Activated CD4-positive, alpha-beta memory T cell treated with anti-CD3 and anti-CD28 coated beads, Interleukin-2, amount 10 ng/mL, durations not matched to agents 7 days and 5 days (primary cell): ENCODE data around the gene MIB1. TPM values are rescaled to one million over a fixed set of nuclear protein-coding genes. Genes with fewer than 3 reads are reported as not detected.

Experiments
- CTCF ChIA-PET: fragments of 350-600 bp; sonication (Branson Sonifier 250); formaldehyde crosslinking; loops from one replicate; lab custom pipeline; 2021; ENCODE audit warnings: antibody characterized with exemption, inconsistent platforms; lab: Charles Lee
- POLR2A ChIA-PET: fragments of 350-600 bp; sonication (Branson Sonifier 250); formaldehyde crosslinking; loops from one replicate; lab custom pipeline; 2021; ENCODE audit warnings: antibody characterized with exemption; lab: Charles Lee
- DNase-seq: peaks from one replicate; pipeline ENCODE4 v3.0.0-alpha.2; 2020
- H3K27ac Mint-ChIP-seq: one replicate; pipeline ENCODE4 v1.8.0; 2021; ENCODE audit warnings: mild to moderate bottlenecking, mixed read lengths
- H3K27me3 Mint-ChIP-seq: one replicate; pipeline ENCODE4 v1.8.0; 2021; ENCODE audit warnings: mixed read lengths
- H3K36me3 Mint-ChIP-seq: one replicate; pipeline ENCODE4 v1.8.0; 2021; ENCODE audit warnings: low read depth, mixed read lengths
- H3K4me1 Mint-ChIP-seq: one replicate; pipeline ENCODE4 v1.8.0; 2021; ENCODE audit warnings: mixed read lengths
- H3K4me3 Mint-ChIP-seq: one replicate; pipeline ENCODE4 v1.8.0; 2021; ENCODE audit warnings: mild to moderate bottlenecking, mixed read lengths
- H3K9me3 Mint-ChIP-seq: one replicate; pipeline ENCODE4 v1.8.0; 2021; ENCODE audit warnings: mixed read lengths
- total RNA-seq, 2 experiments: library from RNA; stranded (reverse); gene quantifications; one replicate each; pipeline ENCODE4 v1.2.3, GENCODE V29; 2021

The MIB1 gene
- total RNA-seq, 2 experiments from 2014 or later: 57.8 to 58.3 TPM

DNA sequence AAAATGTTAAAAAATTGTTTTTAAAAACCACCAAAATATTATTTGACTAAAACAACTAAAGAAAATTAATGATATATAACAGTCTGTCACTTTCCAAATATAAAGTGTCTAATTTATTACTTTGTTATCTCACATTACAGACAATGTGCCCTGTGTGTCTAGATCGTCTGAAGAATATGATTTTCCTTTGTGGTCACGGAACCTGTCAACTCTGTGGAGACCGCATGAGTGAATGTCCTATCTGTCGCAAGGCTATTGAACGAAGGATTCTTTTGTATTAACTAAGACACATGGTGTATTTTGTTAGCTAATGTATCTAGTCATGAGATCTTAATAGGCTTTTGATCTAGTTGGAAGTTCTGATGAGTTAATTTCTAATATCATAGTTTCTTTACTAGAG, 123.8 kb downstream of the MIB1 start:
- Mint-ChIP-seq H3K9me3 (no peaks in the 10 kb centered on the region), H3K27me3 (no peaks in the 10 kb centered on the region), H3K36me3 (peaks cover 36% of the 10 kb centered on the region), H3K27ac (no peak overlapping the region), H3K4me3 (no peak overlapping the region), H3K4me1 (no peaks in the 10 kb centered on the region)
- ChIA-PET POLR2A (no interaction called here), CTCF (no interaction called here)
- no peak for DNase-seq

DNA sequence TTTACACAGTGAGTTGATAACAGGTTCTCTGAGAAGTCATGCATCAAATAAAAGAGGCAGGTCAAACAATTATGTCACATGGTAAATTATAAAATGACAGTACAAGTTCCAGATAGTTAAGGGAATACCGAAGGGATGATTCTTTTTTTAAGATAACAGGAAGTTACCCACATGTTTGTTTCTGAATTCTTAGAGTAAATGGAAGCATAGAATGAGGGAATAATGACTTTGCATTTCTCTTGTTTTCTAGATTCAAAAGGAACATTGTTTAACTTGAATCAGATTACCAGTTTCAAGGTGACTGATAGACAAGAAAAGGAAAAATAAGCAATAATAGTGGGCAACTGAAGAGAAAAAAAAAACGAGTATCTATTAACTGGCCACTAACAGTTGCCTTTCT, 124.5 kb downstream of the MIB1 start:
- CTCF ChIA-PET: no interaction called here
- Mint-ChIP-seq H3K9me3 (no peaks in the 10 kb centered on the region), H3K27me3 (no peaks in the 10 kb centered on the region), H3K4me3 (no peak overlapping the region), H3K4me1 (no peaks in the 10 kb centered on the region), H3K27ac (no peak overlapping the region), H3K36me3 (peaks cover 32% of the 10 kb centered on the region)
- POLR2A ChIA-PET: no interaction called here
- DNase-seq: no peak

DNA sequence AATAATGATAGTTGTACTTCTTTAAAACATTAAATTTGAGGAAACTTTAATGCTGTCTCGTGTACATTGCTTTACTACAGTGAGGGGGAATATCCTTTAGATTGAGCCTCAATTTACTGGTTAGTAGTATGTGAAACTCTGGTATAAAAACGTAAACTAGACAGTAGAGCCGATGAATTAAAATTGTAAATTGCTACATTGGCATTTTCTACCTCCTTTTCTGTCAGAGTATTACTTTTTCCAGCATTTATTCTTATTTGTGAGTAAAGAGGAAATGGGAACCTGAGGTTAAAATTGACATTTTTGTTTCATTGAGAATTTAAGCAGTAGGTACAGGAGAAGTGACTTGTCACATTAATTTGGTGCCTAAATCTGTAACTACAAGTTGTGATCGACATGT, 128.2 kb downstream of the MIB1 start:
- peaks cover 2% of the 10 kb centered on the region for H3K9me3 Mint-ChIP-seq
- no peaks in the 10 kb centered on the region for H3K27me3 Mint-ChIP-seq
- no peak overlapping the region for H3K27ac Mint-ChIP-seq
- ChIA-PET POLR2A (no interaction called here), CTCF (no interaction called here)
- no peak for DNase-seq
- no peaks in the 10 kb centered on the region for H3K4me1 Mint-ChIP-seq
- H3K4me3 Mint-ChIP-seq: no peak overlapping the region
- H3K36me3 Mint-ChIP-seq: peaks cover 24% of the 10 kb centered on the region

DNA sequence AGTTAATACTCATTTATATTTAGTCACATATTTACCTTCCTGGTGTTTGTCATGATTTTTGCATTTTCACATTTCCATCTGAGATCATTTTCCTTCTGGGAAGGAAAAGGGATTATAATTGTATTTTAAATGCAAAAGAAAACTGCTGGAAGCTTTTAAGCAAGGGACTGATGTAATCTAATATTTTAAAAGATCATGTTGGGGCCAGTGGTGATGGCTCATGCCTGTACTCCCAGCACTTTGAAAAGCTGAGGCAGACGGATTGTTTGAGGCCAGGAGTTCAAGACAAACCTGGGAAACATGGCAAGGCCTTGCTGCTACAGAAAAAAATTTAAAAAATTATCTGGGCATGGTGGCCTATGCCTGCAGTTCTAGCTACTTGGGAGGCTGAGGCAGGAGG, 149.0 kb downstream of the MIB1 start:
- CTCF ChIA-PET: no interaction called here
- Mint-ChIP-seq H3K27ac (no peak overlapping the region), H3K4me3 (no peak overlapping the region), H3K9me3 (no peaks in the 10 kb centered on the region), H3K27me3 (peaks cover 10% of the 10 kb centered on the region), H3K36me3 (no peaks in the 10 kb centered on the region), H3K4me1 (no peaks in the 10 kb centered on the region)
- no peak for DNase-seq
- POLR2A ChIA-PET: no interaction called here

DNA sequence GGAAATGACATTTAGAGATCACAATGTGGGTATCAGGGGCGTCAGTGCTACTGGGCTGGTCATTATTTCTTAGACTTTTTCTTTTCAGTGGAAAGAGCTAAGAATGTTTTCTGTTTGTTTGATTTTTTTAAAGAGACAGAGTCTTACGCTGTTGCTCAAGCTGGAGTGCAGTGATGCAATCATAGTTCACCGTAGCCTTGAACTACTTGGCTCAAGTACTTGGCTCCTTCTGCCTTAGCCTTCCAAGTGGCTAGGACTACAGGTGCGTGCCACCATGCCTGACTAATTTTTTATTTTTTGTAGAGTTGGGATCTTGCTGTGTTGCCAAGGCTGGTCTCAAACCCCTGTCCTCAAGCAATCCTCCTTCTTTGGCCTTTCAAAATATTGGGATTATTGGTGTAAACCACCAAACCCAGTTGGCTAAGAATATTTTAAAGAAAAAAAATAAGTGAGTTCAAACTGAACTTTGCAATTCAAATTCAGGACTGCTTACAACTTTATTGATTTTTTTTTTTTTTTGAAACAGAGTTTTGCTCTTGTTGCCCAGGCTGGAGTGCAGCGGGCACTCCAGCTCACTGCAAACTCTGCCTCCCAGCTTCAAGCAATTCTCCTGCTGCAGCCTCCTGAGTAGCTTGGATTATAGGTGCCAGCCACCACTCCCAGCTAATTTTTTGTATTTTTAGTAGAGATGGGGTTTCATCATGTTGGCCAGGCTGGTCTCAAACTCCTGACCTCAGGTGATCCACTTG, 154.2 kb downstream of the MIB1 start:
- DNase-seq: no peak
- no peaks in the 10 kb centered on the region for H3K36me3 Mint-ChIP-seq
- CTCF ChIA-PET: no interaction called here
- no peaks in the 10 kb centered on the region for H3K9me3 Mint-ChIP-seq
- H3K4me3 Mint-ChIP-seq: no peak overlapping the region
- H3K27me3 Mint-ChIP-seq: peaks cover 13% of the 10 kb centered on the region
- H3K27ac Mint-ChIP-seq: no peak overlapping the region
- POLR2A ChIA-PET: no interaction called here
- H3K4me1 Mint-ChIP-seq: peaks cover 7% of the 10 kb centered on the region

- no peak overlapping the region for H3K4me3 Mint-ChIP-seq
- no peak overlapping the region for H3K27ac Mint-ChIP-seq
- no peak for DNase-seq
- no peaks in the 10 kb centered on the region for H3K9me3 Mint-ChIP-seq
- H3K27me3 Mint-ChIP-seq: peaks cover 6% of the 10 kb centered on the region
- no peaks in the 10 kb centered on the region for H3K36me3 Mint-ChIP-seq
- peaks cover 7% of the 10 kb centered on the region for H3K4me1 Mint-ChIP-seq
- ChIA-PET POLR2A (no interaction called here), CTCF (no interaction called here)
Measured at GRCh38 chr18:21896732-21897336, 156.2 kb downstream of the MIB1 start.

DNA sequence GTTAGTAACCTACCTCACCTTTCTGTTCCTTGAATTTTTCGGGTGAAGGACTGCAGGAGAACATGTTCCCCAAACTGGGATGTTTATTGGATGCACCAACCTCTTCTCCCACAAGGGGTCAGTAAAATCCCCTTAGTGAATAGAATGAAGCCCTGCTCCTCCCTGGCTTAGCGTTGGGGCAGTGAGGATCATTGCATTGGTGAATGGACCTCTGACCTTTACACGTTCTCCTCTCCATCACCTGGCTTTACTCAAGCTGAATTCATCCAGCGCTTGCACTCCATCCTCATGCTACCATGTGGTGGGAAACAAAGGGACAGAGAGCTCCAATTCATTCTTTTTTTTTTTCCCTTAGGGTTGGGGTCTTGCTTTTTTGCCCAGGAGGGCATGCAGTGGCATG, 157.2 kb downstream of the MIB1 start:
- peaks cover 6% of the 10 kb centered on the region for H3K27me3 Mint-ChIP-seq
- no peak overlapping the region for H3K27ac Mint-ChIP-seq
- ChIA-PET POLR2A (no interaction called here), CTCF (interaction anchor here (0.8 kb wide), 1 partner anchor 150 kb away, joined by 3 read pairs; no protein-coding TSS in a partner anchor)
- peaks cover 7% of the 10 kb centered on the region for H3K4me1 Mint-ChIP-seq
- no peaks in the 10 kb centered on the region for H3K9me3 Mint-ChIP-seq
- no peak for DNase-seq
- no peaks in the 10 kb centered on the region for H3K36me3 Mint-ChIP-seq
- no peak overlapping the region for H3K4me3 Mint-ChIP-seq

DNA sequence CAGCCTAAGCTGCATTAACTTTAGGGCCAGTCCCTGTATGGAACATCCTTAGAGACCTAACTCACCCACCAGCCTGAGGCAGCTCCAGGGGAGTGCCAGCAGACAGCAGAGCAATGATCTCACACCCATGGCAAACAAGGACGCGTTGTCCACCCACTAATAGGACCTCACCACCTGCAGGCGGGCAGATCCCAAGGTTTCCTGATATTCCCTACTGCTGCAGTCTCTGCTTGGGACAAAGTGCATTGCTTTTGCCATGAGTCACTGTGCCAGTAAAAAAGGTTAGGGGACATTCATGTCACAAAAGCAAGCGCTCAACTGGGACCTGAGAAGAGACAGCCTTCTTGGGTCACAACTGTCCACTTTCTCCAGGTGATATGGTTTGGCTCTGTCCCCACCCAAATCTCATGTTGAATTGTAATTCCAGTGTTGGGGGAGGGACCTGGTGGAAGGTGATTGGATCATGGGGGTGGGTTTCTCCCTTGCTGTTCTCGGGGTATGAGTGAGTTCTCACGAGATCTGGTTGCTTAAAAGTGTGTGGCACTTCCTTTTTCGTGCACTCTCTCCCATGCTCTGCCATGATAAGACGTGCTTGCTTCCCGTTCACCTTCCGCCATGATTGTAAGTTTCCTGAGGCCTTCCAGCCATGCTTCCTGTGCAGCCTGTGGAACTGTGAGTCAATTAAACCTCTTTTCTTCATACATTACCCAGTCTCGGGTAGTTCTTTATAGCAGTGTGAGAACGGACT, 160.2 kb downstream of the MIB1 start:
- H3K9me3 Mint-ChIP-seq: no peaks in the 10 kb centered on the region
- CTCF ChIA-PET: no interaction called here
- peaks cover 6% of the 10 kb centered on the region for H3K27me3 Mint-ChIP-seq
- H3K36me3 Mint-ChIP-seq: no peaks in the 10 kb centered on the region
- H3K27ac Mint-ChIP-seq: no peak overlapping the region
- POLR2A ChIA-PET: no interaction called here
- H3K4me1 Mint-ChIP-seq: peaks cover 7% of the 10 kb centered on the region
- no peak for DNase-seq
- no peak overlapping the region for H3K4me3 Mint-ChIP-seq

DNA sequence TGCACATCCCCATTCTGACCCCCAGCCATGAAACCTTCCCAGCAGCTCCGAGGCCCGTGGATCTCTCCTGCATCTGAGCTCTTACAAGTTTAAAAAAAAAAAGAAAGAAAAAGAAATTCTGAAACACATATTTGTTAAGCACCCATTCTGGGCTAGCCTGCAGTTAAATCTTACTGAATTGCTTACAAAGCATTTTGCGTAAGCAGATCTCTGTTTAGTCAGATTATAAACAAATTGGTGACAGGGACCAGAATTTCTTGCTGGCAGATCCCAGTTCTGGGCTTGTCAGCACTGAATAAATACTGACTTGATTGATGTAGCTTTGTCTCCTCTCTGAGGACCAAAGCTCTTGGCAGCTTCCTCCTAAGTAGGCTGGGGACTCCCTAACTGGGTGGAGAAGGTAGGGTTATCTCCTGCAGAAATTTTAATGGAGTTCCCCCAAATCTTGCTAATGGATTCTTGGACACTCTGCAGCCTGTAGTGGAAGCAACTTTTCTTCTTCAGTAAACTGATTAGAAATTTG, 160.9 kb downstream of the MIB1 start:
- ChIA-PET POLR2A (no interaction called here), CTCF (no interaction called here)
- DNase-seq: no peak
- Mint-ChIP-seq H3K4me3 (no peak overlapping the region), H3K27me3 (peaks cover 6% of the 10 kb centered on the region), H3K36me3 (no peaks in the 10 kb centered on the region), H3K27ac (no peak overlapping the region), H3K9me3 (no peaks in the 10 kb centered on the region), H3K4me1 (peaks cover 7% of the 10 kb centered on the region)

DNA sequence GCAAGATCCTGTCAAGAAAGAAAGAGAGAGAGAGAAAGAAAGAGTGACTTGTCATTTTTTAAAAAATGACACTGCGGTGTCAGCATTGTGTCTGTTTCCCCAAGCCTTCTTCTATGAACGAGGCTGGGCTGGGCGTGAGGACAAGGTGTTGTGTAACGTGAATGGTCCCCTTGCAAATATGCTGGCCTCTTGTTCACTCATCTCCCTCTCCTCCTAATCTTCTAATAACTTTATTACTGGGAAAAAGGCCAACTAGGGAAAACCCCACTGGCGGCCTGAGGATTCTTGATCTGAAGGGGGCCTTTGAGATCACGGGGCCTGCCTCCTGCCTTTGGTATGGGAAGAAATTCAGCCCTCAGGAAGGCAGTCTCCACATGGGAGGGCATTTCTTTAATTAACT, 163.1 kb downstream of the MIB1 start:
- no peak overlapping the region for H3K27ac Mint-ChIP-seq
- no peaks in the 10 kb centered on the region for H3K4me1 Mint-ChIP-seq
- H3K9me3 Mint-ChIP-seq: no peaks in the 10 kb centered on the region
- ChIA-PET CTCF (no interaction called here), POLR2A (no interaction called here)
- no peaks in the 10 kb centered on the region for H3K36me3 Mint-ChIP-seq
- no peak overlapping the region for H3K4me3 Mint-ChIP-seq
- no peak for DNase-seq
- H3K27me3 Mint-ChIP-seq: peaks cover 5% of the 10 kb centered on the region

- no peaks in the 10 kb centered on the region for H3K9me3 Mint-ChIP-seq
- CTCF ChIA-PET: no interaction called here
- no peak for DNase-seq
Measured at GRCh38 chr18:21904856-21905255, 164.3 kb downstream of the MIB1 start.

DNA sequence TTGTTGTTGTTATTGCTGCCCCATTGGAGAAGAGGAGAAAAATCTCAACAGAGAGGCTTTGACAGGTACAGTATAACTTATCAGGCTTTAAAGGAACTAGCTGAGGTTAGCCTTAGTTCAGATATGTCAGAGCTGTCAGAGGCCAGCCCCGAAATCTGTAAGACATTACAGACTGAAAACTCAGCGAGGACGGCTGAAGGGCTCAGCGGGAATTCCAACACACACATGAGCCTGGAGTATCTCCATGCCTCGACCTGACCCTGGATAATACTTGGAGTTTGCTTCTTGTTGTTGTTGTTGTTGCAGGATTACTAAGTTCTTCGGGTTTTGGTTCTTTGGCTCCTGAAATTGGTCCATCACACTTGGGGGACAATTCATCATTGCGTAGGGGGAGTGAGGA, 166.9 kb downstream of the MIB1 start:
- ChIA-PET POLR2A (no interaction called here), CTCF (no interaction called here)
- no peaks in the 10 kb centered on the region for H3K9me3 Mint-ChIP-seq
- H3K4me3 Mint-ChIP-seq: no peak overlapping the region
- H3K4me1 Mint-ChIP-seq: no peaks in the 10 kb centered on the region
- H3K27me3 Mint-ChIP-seq: peaks cover 12% of the 10 kb centered on the region
- no peaks in the 10 kb centered on the region for H3K36me3 Mint-ChIP-seq
- DNase-seq: no peak
- no peak overlapping the region for H3K27ac Mint-ChIP-seq

More at GRCh38 chr18:21904856-21905255, 164.3 kb downstream of the MIB1 start:
- Mint-ChIP-seq H3K27me3 (peaks cover 7% of the 10 kb centered on the region), H3K36me3 (no peaks in the 10 kb centered on the region), H3K4me1 (no peaks in the 10 kb centered on the region), H3K4me3 (no peak overlapping the region), H3K27ac (no peak overlapping the region)
- POLR2A ChIA-PET: no interaction called here

DNA sequence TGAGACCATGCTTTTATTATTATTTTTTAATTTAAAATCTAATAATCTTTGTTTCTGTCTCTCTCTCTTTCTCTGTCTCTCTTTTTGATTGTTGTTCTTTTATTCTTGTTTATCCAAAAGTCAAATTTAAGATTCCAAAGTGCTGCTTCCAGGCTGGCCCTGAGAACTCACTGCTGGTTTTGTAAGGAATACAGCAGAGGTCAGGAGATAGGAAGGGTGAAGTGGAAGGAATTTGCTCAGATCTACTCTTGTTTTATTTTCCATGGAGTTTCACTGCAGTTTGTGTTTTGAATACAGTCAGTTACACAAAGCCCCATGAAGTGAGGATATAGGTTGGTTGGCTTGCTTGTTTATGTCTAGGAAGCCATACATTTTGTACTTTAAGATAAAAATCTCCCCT, 168.1 kb downstream of the MIB1 start:
- no peak for DNase-seq
- ChIA-PET POLR2A (no interaction called here), CTCF (no interaction called here)
- Mint-ChIP-seq H3K27me3 (peaks cover 12% of the 10 kb centered on the region), H3K4me3 (no peak overlapping the region), H3K36me3 (no peaks in the 10 kb centered on the region), H3K9me3 (no peaks in the 10 kb centered on the region), H3K27ac (no peak overlapping the region), H3K4me1 (no peaks in the 10 kb centered on the region)
